ENCODE results near the gene METRNL.
"Not testable (repeated sequence)": the region's sequence is repeated elsewhere in the genome, so short reads cannot be mapped to it uniquely, and the experiment has no call there.

The METRNL gene

GRCh38 chr17:83119987-83120864 lies 40.8 kb downstream of the METRNL start:
- DNase-seq (ENCODE audit: low read depth in 2 of 2), result no peak

DNA sequence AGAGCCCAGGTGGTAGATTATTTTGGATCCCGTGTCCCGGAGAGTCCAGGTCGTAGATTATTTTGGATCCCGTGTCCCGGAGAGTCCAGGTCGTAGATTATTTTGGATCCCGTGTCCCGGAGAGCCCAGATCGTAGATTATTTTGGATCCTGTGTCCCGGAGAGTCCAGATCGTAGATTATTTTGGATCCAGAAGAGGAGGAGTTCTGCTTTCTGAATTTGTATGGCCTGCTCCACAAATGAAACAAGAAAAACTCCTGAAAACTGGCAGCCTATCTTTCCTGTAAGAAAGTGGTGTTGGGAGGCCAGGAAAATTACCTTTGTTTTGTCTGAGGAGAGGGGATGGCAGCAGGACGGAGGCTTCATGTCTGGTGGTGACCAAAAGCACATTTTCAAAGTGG lies 42.1 kb downstream of the METRNL start:
- DNase-seq (ENCODE audit: low read depth in 2 of 2), result not testable (repeated sequence)

GRCh38 chr17:83121921-83122820 lies 42.8 kb downstream of the METRNL start:
- no peak for DNase-seq (ENCODE audit: low read depth in 2 of 2)

- no peak for DNase-seq (ENCODE audit: low read depth in 2 of 2)
These were observed 43.4 kb downstream of the METRNL start for GRCh38 chr17:83122834-83123233.

- no peak for DNase-seq (ENCODE audit: low read depth in 2 of 2)
These were observed 44.7 kb downstream of the METRNL start for GRCh38 chr17:83123896-83124801.

DNA sequence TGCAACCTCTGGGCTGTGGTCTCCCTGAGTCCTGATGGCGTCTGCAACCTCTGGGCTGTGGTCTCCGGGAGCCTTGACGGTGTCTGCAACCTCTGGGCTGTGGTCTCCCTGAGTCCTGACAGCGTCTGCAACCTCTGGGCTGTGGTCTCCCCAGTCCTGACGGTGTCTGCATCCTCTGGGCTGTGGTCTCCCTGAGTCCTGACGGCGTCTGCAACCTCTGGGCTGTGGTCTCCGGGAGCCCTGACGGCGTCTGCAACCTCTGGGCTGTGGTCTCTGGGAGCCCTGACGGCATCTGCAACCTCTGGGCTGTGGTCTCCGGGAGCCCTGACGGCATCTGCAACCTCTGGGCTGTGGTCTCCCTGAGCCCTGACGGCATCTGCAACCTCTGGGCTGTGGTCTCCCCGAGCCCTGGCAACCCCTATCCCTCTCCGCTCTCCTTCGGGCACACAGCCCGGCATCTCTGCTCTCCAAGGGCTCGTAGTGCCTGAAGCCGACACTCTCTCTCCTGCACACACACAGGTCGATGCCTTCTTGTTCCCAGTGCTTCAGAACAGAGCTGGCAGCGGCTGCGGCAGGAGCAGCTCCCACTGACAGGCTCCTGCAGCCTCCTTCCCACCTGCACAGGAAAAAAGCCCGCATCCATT lies 45.6 kb downstream of the METRNL start:
- no peak for DNase-seq (ENCODE audit: low read depth in 2 of 2)

GRCh38 chr17:83125515-83126274 lies 46.3 kb downstream of the METRNL start:
- DNase-seq (ENCODE audit: low read depth in 2 of 2), result no peak

DNA sequence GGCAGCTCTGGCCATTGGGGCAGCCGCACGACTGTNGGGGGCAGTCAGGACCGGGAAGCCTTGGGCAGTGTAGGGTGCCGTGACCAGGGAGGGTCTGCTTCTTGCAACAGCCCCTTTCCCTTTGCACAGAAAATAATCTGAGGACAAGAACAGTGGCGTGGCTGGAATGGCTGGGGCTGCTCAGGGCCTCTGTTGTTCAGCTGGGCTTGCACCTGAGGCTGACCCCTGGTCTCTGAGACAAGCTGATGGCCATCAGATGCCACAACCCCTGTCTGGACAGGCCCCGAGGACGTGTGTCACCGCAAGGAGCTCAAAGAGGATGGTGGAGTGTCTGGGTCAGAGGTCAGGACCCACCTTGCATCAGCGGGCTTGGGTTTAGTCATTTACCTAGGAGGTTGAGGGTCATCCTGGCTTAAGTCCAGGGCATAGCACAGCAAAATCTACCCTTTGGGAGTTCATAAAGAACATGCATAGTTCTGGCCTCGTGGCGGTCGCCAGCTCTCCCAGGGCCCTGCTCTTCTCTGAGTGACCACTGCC lies 46.9 kb downstream of the METRNL start:
- DNase-seq (ENCODE audit: low read depth in 2 of 2), result no peak

DNA sequence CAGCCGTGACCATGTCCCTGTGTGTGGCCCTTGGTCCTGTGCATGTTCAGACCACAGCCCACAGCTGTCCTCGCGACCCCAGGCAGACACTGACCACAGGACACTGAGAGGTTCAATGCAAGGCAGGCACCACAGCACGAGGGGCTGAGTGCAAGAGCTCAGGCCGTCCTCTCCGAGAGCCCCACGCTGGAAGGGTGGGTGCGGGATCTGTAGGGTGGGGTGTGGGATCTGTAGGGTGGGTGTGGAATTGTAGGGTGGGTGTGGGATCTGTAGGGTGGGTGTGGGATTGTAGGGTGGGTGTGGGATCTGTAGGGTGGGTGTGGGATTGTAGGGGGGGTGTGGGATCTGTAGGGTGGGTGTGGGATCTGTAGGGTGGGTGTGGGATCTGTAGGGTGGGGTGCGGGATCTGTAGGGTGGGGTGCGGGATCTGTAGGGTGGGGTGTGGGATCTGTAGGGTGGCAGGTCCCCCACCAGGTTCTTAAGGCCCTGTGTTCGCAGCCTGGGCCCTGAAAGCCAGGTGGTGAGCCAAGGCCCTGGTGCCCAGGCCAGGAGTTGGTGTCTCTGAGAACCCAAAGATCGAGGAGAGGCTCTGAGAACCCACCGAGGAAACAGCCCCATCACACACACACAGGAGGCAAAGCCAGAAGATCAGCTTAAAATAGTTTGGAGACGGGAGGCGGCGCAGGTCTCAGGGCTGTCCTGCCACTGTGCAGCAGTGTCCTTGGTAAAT lies 48.2 kb downstream of the METRNL start:
- DNase-seq (ENCODE audit: low read depth in 2 of 2), result no peak

- no peak for DNase-seq (ENCODE audit: low read depth in 2 of 2)
These were observed 49.2 kb downstream of the METRNL start for GRCh38 chr17:83128306-83129240.

DNA sequence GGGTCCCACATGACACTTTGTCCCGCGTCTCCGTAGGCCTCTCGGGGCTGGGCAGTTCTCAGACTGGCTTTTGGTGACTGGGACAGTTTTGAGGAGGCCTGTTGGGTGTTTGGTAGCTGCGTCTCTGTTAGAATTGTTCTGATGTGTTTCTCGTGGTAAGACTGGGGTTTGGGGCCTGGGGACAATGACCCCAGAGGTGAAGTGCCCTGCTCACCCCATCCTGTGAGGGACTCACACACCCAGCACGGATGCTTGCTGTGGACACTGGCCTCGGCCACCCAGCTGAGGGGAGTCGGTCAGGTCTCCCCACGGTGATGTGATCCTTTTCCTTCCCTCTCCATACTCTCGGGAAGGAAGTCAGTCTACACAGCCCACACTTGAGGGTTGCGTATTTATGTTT lies 50.3 kb downstream of the METRNL start:
- no peak for DNase-seq (ENCODE audit: low read depth in 2 of 2)

DNA sequence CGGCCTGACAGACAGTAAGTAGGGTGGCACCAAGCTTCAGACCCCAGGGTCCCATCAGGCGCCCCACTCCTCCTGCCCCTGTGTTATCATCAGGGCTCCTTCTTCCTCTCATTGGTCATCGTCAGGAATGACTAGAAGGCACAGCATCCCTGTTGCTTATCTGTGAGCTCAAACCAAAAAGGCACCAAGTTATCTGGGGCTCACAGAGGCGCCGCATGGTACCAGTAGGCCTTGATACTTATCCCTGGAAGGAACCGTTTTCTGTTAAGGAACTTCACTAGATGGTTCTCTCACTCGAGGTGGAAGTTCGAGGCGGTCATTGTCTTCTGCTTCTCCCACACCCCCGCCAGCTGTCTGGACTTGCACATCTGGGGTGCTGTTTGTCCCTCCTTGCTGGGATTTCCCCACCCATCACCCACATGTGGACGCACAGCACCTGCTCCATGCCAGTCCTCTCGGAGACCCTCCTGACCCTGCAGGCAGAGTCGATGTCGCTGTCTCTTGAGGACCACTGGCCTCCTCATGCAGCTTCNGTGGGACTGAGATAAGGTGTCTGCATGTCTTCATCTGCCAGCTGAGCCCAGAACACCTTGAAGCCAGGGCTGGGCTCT lies 52.1 kb downstream of the METRNL start:
- no peak for DNase-seq (ENCODE audit: low read depth in 2 of 2)

- no peak for DNase-seq (ENCODE audit: low read depth in 2 of 2)
These were observed 53.1 kb downstream of the METRNL start for GRCh38 chr17:83132251-83133081.

- no peak for DNase-seq (ENCODE audit: low read depth in 2 of 2)
These were observed 54.1 kb downstream of the METRNL start for GRCh38 chr17:83133302-83134121.

GRCh38 chr17:83134456-83134855 lies 55.0 kb downstream of the METRNL start:
- not testable (repeated sequence) for DNase-seq (ENCODE audit: low read depth in 2 of 2)

- no peak for DNase-seq (ENCODE audit: low read depth in 2 of 2)
These were observed 56.3 kb downstream of the METRNL start for GRCh38 chr17:83135692-83136091.
